Activated T-cell treated with anti-CD3 and anti-CD28 coated beads, Interleukin-2, amount 50 U/mL, for 48 hours (primary cell): ENCODE data around the gene CENPP.
A peak's percentile ranks its signal among the peaks of the same experiment; 100 is the strongest.

Source experiments
- DNase-seq, 2 experiments: peaks; one replicate each; pipeline ENCODE4 v3.0.0-alpha.2; 2020

Gene CENPP

DNA sequence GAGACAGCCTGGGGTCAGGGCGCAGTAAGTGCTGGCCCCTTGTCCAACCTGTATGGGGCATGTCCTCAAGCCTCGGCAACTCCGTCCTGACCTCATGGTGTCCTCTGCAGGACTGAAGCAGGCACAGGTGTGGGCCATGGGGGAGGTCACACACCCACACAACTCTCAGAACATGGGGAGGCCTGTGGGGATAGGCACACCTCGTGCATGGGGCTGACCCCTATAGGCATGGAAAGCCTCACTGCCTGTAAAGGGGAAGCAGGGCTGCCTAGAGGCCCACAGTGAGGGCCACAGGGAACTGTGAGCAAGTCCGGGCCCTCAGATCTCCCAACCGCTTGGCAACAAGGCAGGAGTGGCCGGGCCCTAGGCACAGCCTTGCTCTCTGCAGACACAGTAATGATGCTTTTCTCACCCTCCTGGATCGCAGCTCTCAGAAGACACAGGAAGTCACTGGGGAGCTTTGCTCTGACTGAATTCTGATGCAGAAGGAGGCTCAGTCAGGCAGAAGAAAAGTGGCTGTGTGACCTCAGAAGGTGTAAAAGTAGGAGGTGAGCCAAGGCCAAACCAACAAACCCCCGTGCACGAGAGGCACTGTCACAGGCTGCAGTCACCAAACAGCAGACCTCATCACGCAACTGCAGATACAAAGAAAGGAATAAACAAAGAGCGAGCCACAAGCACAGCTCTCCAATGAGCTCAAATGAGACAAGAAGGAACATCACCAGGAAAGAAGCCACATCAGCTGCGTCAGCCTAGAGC lies 338.8 kb downstream of the CENPP start:
- peak; percentile 33 to 47 for DNase-seq

DNA sequence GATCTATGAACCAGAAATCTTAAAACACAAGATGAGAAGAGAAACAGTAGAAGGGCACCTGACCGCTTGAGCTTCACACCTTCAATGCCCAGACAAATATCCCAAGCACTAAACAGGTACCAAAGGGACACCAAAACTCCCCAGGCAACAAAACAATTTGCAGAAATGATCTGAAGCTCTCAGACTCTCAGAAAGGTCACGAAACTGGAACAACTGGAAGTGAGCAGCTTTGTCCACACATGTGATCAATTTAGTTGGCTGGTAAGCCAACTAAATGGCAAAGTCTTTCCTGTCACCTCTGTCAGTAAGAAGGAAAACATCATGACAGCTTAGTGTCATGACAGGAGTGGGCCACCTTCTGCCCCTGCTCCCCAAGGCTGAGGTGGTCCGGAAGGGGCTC lies 340.1 kb downstream of the CENPP start:
- no peak for DNase-seq

GRCh38 chr9:92666236-92666635 lies 340.5 kb downstream of the CENPP start:
- no peak for DNase-seq

DNA sequence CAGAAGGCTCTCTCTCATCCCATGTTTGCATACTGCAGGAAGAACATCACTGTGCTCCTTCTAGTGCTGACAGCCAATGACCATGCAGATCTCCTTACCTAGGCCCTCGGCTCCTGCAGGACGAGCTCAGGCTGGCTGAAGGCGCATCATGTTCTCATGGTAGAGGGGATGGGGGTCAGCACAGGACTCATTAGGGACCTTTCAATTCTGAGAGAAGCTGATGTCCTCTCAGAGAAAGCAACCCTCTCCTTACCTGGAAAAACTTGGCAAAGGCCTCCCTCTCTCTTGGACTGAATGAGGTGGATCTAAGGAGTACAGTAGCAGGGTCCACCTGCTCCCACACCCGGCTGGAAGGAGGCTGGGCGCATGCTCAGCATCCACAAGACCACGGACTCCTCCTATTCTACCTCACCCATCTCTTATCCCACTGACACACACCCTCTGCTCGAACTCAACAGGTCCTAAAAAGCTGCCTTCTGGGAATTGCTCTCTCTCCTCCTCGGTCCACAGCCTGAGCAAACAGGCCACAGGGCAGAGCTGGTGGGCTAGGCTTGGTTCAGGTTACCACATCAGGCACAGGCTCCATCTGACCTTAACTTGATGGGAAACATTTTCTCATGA lies 341.3 kb downstream of the CENPP start:
- no peak for DNase-seq

DNA sequence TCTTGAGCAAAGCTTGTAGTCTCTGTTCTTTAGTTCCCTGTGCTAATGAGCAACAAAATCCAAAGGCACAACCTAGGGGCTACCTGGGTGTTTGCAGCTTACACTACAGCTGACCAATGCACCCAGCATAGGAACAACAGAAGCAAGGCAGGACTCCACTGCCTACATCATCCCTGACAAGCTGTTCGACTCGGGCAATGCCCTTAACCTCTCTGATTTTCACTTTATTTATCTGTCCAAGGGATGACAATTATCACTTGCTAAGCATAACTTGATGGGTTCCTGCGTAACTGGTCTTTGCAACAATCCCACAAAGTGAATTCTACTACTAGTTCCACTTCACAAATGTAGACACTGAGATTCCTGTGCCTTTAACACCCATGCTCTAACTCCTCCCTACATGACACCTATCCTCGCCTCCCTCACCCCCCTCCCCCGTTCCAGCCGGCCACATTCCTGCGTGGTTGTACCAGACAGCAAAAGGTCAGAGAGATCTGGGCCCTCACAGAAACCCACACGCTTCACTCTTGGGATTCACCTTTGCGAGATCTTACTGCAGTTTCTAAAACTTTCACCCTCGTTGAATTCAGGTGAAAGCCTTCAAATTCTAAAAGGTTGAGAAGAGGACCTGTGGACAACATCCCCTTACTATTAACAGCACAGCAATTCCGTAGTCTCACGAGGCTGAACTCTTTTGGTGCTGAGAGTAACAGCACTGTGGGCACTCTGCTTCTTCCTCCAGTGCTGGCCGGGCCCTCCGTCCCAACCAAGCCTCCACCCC lies 343.2 kb downstream of the CENPP start:
- DNase-seq: peak; percentile 62 to 67

GRCh38 chr9:92669527-92669889 lies 343.8 kb downstream of the CENPP start:
- peak; percentile 55 to 60 for DNase-seq
